Astrocyte (in vitro differentiated cells and primary cell): ENCODE measurements around the gene MSLN. TPM values are rescaled to one million over a fixed set of nuclear protein-coding genes. Genes with fewer than 3 reads are reported as not detected.
"Not testable (repeated sequence)": the region's sequence is repeated elsewhere in the genome, so short reads cannot be mapped to it uniquely, and the experiment has no call there.

Source experiments
- DNase-seq: peaks from one replicate; pipeline ENCODE4 v3.0.0-alpha.2; 2010; ENCODE audit warnings: low read depth
- FAIRE-seq: peaks from 2 replicates; lab custom pipeline; 2011; peaks lifted over from hg19 to GRCh38; lab: Jason Lieb, UNC
- H2AFZ ChIP-seq: 2 replicates; pipeline ENCODE4 v1.6.0; 2012; ENCODE audit warnings: low read depth, low read length, inconsistent platforms
- H3K27ac ChIP-seq: 2 replicates; pipeline ENCODE4 v1.5.1; 2011; ENCODE audit warnings: low read depth, low read length, inconsistent platforms
- H3K27me3 ChIP-seq: 2 replicates; pipeline ENCODE4 v1.6.0; 2011; ENCODE audit warnings: low read length, inconsistent platforms; ENCODE audit not compliant: insufficient read depth
- H3K36me3 ChIP-seq: 2 replicates; pipeline ENCODE4 v1.5.1; 2011; ENCODE audit warnings: low read length, inconsistent platforms; ENCODE audit not compliant: insufficient read depth
- H3K4me1 ChIP-seq: 2 replicates; pipeline ENCODE4 v1.5.1; 2011; ENCODE audit warnings: low read length, inconsistent platforms; ENCODE audit not compliant: insufficient read depth
- H3K4me2 ChIP-seq: 2 replicates; pipeline ENCODE4 v1.6.0; 2012; ENCODE audit warnings: low read length, inconsistent platforms
- H3K4me3 ChIP-seq: 2 replicates; pipeline ENCODE4 v1.5.1; 2011; ENCODE audit warnings: low read depth, mild to moderate bottlenecking, low read length, inconsistent platforms; ENCODE audit not compliant: insufficient read depth
- H3K79me2 ChIP-seq: 2 replicates; pipeline ENCODE4 v1.6.0; 2012; ENCODE audit warnings: mild to moderate bottlenecking, low read length, inconsistent platforms; ENCODE audit not compliant: insufficient read depth
- H3K9ac ChIP-seq: 2 replicates; pipeline ENCODE4 v1.6.0; 2012; ENCODE audit warnings: mild to moderate bottlenecking, low read length, inconsistent platforms
- H3K9me3 ChIP-seq: 2 replicates; pipeline ENCODE4 v1.5.1; 2012; ENCODE audit warnings: low read depth, mild to moderate bottlenecking, low read length, inconsistent platforms; ENCODE audit not compliant: insufficient read depth
- H4K20me1 ChIP-seq: 2 replicates; pipeline ENCODE4 v1.6.0; 2012; ENCODE audit warnings: low read length, inconsistent platforms; ENCODE audit not compliant: insufficient read depth
- H3K27ac Mint-ChIP-seq: one replicate; pipeline ENCODE4 v1.8.0; 2021; ENCODE audit warnings: mild to moderate bottlenecking, mixed read lengths; ENCODE audit not compliant: unreplicated experiment
- H3K27me3 Mint-ChIP-seq: one replicate; pipeline ENCODE4 v1.8.0; 2021; ENCODE audit warnings: low read depth, mixed read lengths; ENCODE audit not compliant: unreplicated experiment
- H3K36me3 Mint-ChIP-seq: one replicate; pipeline ENCODE4 v1.8.0; 2021; ENCODE audit warnings: low read depth, mixed read lengths; ENCODE audit not compliant: unreplicated experiment
- H3K4me1 Mint-ChIP-seq: one replicate; pipeline ENCODE4 v1.8.0; 2021; ENCODE audit warnings: low read depth, mixed read lengths; ENCODE audit not compliant: unreplicated experiment
- H3K4me3 Mint-ChIP-seq: one replicate; pipeline ENCODE4 v1.8.0; 2021; ENCODE audit warnings: mild to moderate bottlenecking, moderate library complexity, mixed read lengths; ENCODE audit not compliant: unreplicated experiment
- H3K9me3 Mint-ChIP-seq: one replicate; pipeline ENCODE4 v1.8.0; 2021; ENCODE audit warnings: mild to moderate bottlenecking, mixed read lengths; ENCODE audit not compliant: unreplicated experiment
- CTCF ChIP-seq: IDR thresholded peaks from 2 replicates; pipeline ENCODE4 v1.5.1; 2011; ENCODE audit warnings: low read depth, mild to moderate bottlenecking, inconsistent platforms, low read length, moderate library complexity; ENCODE audit not compliant: insufficient read depth
- EZH2 ChIP-seq: IDR thresholded peaks from 2 replicates; pipeline ENCODE4 v1.6.1; 2012; ENCODE audit warnings: mild to moderate bottlenecking, low read length, inconsistent platforms; ENCODE audit not compliant: insufficient read depth
- total RNA-seq: library from RNA; stranded (reverse); gene quantifications from 2 replicates; pipeline ENCODE4 v1.2.1, GENCODE V29; 2021

Gene MSLN
- total RNA-seq, 1 donor from 2014 or later: not detected

- not testable (repeated sequence) for H3K79me2 ChIP-seq, H3K36me3 ChIP-seq, H3K4me3 ChIP-seq, H3K36me3 Mint-ChIP-seq, H3K27me3 ChIP-seq, H3K4me1 Mint-ChIP-seq, H3K9ac ChIP-seq, H3K9me3 Mint-ChIP-seq, H3K4me2 ChIP-seq, H2AFZ ChIP-seq, H3K9me3 ChIP-seq
- H3K4me1 ChIP-seq: peaks cover 36% of the 10 kb centered on the region
- peak; percentile 48 for TF ChIP-seq CTCF
- peak overlapping the region; percentile 59 for H3K27ac ChIP-seq
- Mint-ChIP-seq H3K27ac (peak overlapping the region; percentile 56), H3K27me3 (peaks cover 10% of the 10 kb centered on the region), H3K4me3 (peak overlapping the region; percentile 74)
- peaks cover 24% of the 10 kb centered on the region for H4K20me1 ChIP-seq
- peak; percentile 90 for FAIRE-seq
- DNase-seq: peak; percentile 85
Measured at GRCh38 chr16:712740-713250, 47.7 kb upstream of the MSLN start.

- Mint-ChIP-seq H3K27ac (peak overlapping the region; percentile 58), H3K4me3 (peak overlapping the region; percentile 60), H3K9me3 (no peaks in the 10 kb centered on the region), H3K36me3 (no peaks in the 10 kb centered on the region), H3K4me1 (peaks cover 8% of the 10 kb centered on the region), H3K27me3 (no peaks in the 10 kb centered on the region)
- H3K27me3 ChIP-seq: no peaks in the 10 kb centered on the region
- H3K4me3 ChIP-seq: no peak overlapping the region
- H2AFZ ChIP-seq: no peak overlapping the region
- DNase-seq (no peak), FAIRE-seq (no peak)
- H3K9me3 ChIP-seq: no peaks in the 10 kb centered on the region
- H3K4me1 ChIP-seq: peaks cover 36% of the 10 kb centered on the region
- no peak for TF ChIP-seq EZH2
- TF ChIP-seq CTCF: no peak
- H3K27ac ChIP-seq: no peak overlapping the region
- H3K4me2 ChIP-seq: no peak overlapping the region
- H3K79me2 ChIP-seq: peaks cover 7% of the 10 kb centered on the region
- H4K20me1 ChIP-seq: peaks cover 34% of the 10 kb centered on the region
- H3K36me3 ChIP-seq: no peaks in the 10 kb centered on the region
- H3K9ac ChIP-seq: no peak overlapping the region
Measured at GRCh38 chr16:714079-714478, 46.5 kb upstream of the MSLN start.
